GM23338 (cell line): ENCODE results near the gene FRYL. TPM values are rescaled to one million over a fixed set of nuclear protein-coding genes. Genes with fewer than 3 reads are reported as not detected.

Source experiments
- ATAC-seq: fragments of 200-7000 bp; cut with Tn5 transposase; 3 replicates; pipeline ENCODE4 v1.9.1; 2020
- DNase-seq: peaks from one replicate; pipeline ENCODE4 v3.0.0-alpha.2; 2015; ENCODE audit warnings: low spot score
- H2AFZ ChIP-seq: fragments of 200-600 bp; sonication (generic); 2 replicates; pipeline ENCODE4 v1.8.0; 2016; ENCODE audit warnings: antibody characterized with exemption, mild to moderate bottlenecking, moderate library complexity
- H3F3A ChIP-seq: fragments of 200-600 bp; sonication (generic); replicated peaks from 2 replicates; pipeline ENCODE4 v1.8.0; 2017; ENCODE audit warnings: antibody characterized with exemption, mixed run types, low read depth
- H3K27ac ChIP-seq: fragments of 200-600 bp; sonication (generic); 2 replicates; pipeline ENCODE4 v1.6.1; 2016; ENCODE audit warnings: low read depth
- H3K27me3 ChIP-seq: fragments of 200-600 bp; sonication (generic); 2 replicates; pipeline ENCODE4 v1.8.0; 2016; ENCODE audit warnings: mild to moderate bottlenecking, mixed run types, moderate library complexity; ENCODE audit not compliant: insufficient read depth
- H3K36me3 ChIP-seq: fragments of 200-600 bp; sonication (generic); 2 replicates; pipeline ENCODE4 v1.8.0; 2016; ENCODE audit warnings: mild to moderate bottlenecking; ENCODE audit not compliant: insufficient read depth
- H3K4me1 ChIP-seq: fragments of 200-600 bp; sonication (generic); 2 replicates; pipeline ENCODE4 v1.8.0; 2016; ENCODE audit warnings: mild to moderate bottlenecking, moderate library complexity; ENCODE audit not compliant: insufficient read depth
- H3K4me2 ChIP-seq: fragments of 200-600 bp; sonication (generic); 2 replicates; pipeline ENCODE4 v1.7.1; 2017; ENCODE audit warnings: mixed run types
- H3K4me3 ChIP-seq: fragments of 200-600 bp; sonication (generic); 2 replicates; pipeline ENCODE4 v1.6.1; 2016; ENCODE audit warnings: mixed run types
- H3K79me2 ChIP-seq: fragments of 200-600 bp; sonication (generic); replicated peaks from 2 replicates; pipeline ENCODE4 v1.8.0; 2017; ENCODE audit warnings: mild to moderate bottlenecking; ENCODE audit not compliant: insufficient read depth
- H3K9me2 ChIP-seq: fragments of 200-600 bp; sonication (generic); 2 replicates; pipeline ENCODE4 v1.8.0; 2017; ENCODE audit not compliant: insufficient read depth
- H4K20me1 ChIP-seq: fragments of 200-600 bp; sonication (generic); replicated peaks from 2 replicates; pipeline ENCODE4 v1.8.0; 2017; ENCODE audit warnings: mild to moderate bottlenecking; ENCODE audit not compliant: insufficient read depth
- H3K27ac Mint-ChIP-seq: 2 replicates; pipeline ENCODE4 v1.8.0; 2020; ENCODE audit warnings: inconsistent platforms, mild to moderate bottlenecking, moderate library complexity, mixed read lengths
- H3K27me3 Mint-ChIP-seq: 3 replicates; pipeline ENCODE4 v1.8.0; 2022; ENCODE audit warnings: low read depth, mild to moderate bottlenecking, moderate library complexity, mixed read lengths, inconsistent platforms; ENCODE audit not compliant: insufficient read depth, poor library complexity
- H3K36me3 Mint-ChIP-seq: 3 replicates; pipeline ENCODE4 v1.8.0; 2021; ENCODE audit warnings: low read depth, mild to moderate bottlenecking, inconsistent platforms, moderate library complexity, mixed read lengths
- H3K4me1 Mint-ChIP-seq: 3 replicates; pipeline ENCODE4 v1.8.0; 2020; ENCODE audit warnings: mild to moderate bottlenecking, inconsistent platforms, mixed read lengths
- H3K4me3 Mint-ChIP-seq: 3 replicates; pipeline ENCODE4 v1.8.0; 2021; ENCODE audit warnings: moderate library complexity, mild to moderate bottlenecking, inconsistent platforms, mixed read lengths
- H3K9me3 Mint-ChIP-seq: 3 replicates; pipeline ENCODE4 v1.8.0; 2020; ENCODE audit warnings: moderate library complexity, mild to moderate bottlenecking, inconsistent platforms, mixed read lengths
- CREB1 ChIP-seq: fragments of 250-450 bp; sonication (Bioruptor Pico); IDR thresholded peaks from 2 replicates; pipeline ENCODE4 v1.5.0; 2020; ENCODE audit warnings: low read depth, mild to moderate bottlenecking, moderate library complexity
- CTCF ChIP-seq, 2 experiments: fragments of 200-600 bp in 1 of 2; sonication (generic) in 1 of 2; conservative IDR thresholded peaks; 2 replicates each; pipeline versions ENCODE4 v1.5.1 to v1.6.1; 2016 to 2017; ENCODE audit warnings: antibody characterized with exemption in 2 of 2, low read depth in 2 of 2, mild to moderate bottlenecking in 2 of 2, moderate library complexity in 1 of 2
- ETS1 ChIP-seq: IDR thresholded peaks from 2 replicates; pipeline ENCODE4 v1.6.1; 2016; ENCODE audit warnings: antibody characterized with exemption
- EZH2 ChIP-seq: fragments of 200-600 bp; sonication (generic); IDR thresholded peaks from one replicate; pipeline ENCODE4 v1.8.0; 2017; ENCODE audit warnings: antibody characterized with exemption, mild to moderate bottlenecking, low read depth; ENCODE audit not compliant: unreplicated experiment
- EZH2phosphoT487 ChIP-seq: fragments of 200-600 bp; sonication (generic); IDR thresholded peaks from one replicate; pipeline ENCODE4 v1.8.1; 2018; ENCODE audit warnings: antibody characterized with exemption; ENCODE audit not compliant: unreplicated experiment
- JUNB ChIP-seq: IDR thresholded peaks from one replicate; pipeline ENCODE4 v1.6.1; 2016; ENCODE audit warnings: antibody characterized with exemption; ENCODE audit not compliant: unreplicated experiment
- NANOG ChIP-seq: IDR thresholded peaks from 2 replicates; pipeline ENCODE4 v1.6.1; 2016; ENCODE audit warnings: antibody characterized with exemption, borderline replicate concordance
- POLR2AphosphoS5 ChIP-seq: IDR thresholded peaks from 2 replicates; pipeline ENCODE4 v1.6.1; 2016; ENCODE audit warnings: antibody characterized with exemption, low read depth
- REST ChIP-seq: IDR thresholded peaks from one replicate; pipeline ENCODE4 v1.6.1; 2018; ENCODE audit warnings: antibody characterized with exemption; ENCODE audit not compliant: unreplicated experiment
- STAT1 ChIP-seq: IDR thresholded peaks from one replicate; pipeline ENCODE4 v1.6.1; 2016; ENCODE audit warnings: antibody characterized with exemption; ENCODE audit not compliant: unreplicated experiment
- ZNF114 ChIP-seq: fragments of 250-450 bp; sonication (Bioruptor Pico); IDR thresholded peaks from 2 replicates; pipeline ENCODE4 v1.5.0; 2020; ENCODE audit warnings: mild to moderate bottlenecking, moderate library complexity
- ZNF331 ChIP-seq: fragments of 250-450 bp; sonication (Bioruptor Pico); IDR thresholded peaks from 2 replicates; pipeline ENCODE4 v1.5.0; 2020; ENCODE audit warnings: low read depth, mild to moderate bottlenecking, moderate library complexity
- ZNF462 ChIP-seq: fragments of 250-450 bp; sonication (Bioruptor Pico); IDR thresholded peaks from 2 replicates; pipeline ENCODE4 v1.5.0; 2020; ENCODE audit warnings: mild to moderate bottlenecking, moderate library complexity
- polyA plus RNA-seq: library from polyadenylated mRNA; unstranded; fragments of >200 nt; fragmentation: Nextera tagmentation; extraction: Ambion mirVana; gene quantifications from 2 replicates; pipeline ENCODE4 v1.2.1, GENCODE V29; 2016
- total RNA-seq: library from RNA; depleted of rRNA; stranded (reverse); fragments of >200 nt; shearing (Covaris generic); gene quantifications from 2 replicates; pipeline ENCODE4 v1.2.3, GENCODE V29; 2014

The FRYL gene
- total and polyA plus RNA-seq, 2 experiments from 2014 or later, result 30.7 to 53.3 TPM

GRCh38 chr4:48816971-48817370 is 36.9 kb upstream of the FRYL start:
- Histone ChIP-seq H3K4me1 (peaks cover 5% of the 10 kb centered on the region; the same call in 1 of the 2 replicates), H3K27me3 (no peaks in the 10 kb centered on the region), H4K20me1 (no peaks in the 10 kb centered on the region), H3K36me3 (no peaks in the 10 kb centered on the region), H3K9me2 (no peaks in the 10 kb centered on the region), H3K79me2 (no peaks in the 10 kb centered on the region), H3F3A (no peaks in the 10 kb centered on the region), H3K4me3 (no peak overlapping the region), H3K27ac (no peak overlapping the region), H3K4me2 (no peak overlapping the region), H2AFZ (peak overlapping the region; percentile 80)
- TF ChIP-seq POLR2AphosphoS5 (no peak), ZNF331 (CRISPR knock-in tag) (no peak), STAT1 (no peak), CREB1 (CRISPR knock-in tag) (no peak), NANOG (no peak), ZNF114 (CRISPR knock-in tag) (no peak), REST (no peak), EZH2phosphoT487 (no peak), EZH2 (no peak), ETS1 (no peak), ZNF462 (CRISPR knock-in tag) (no peak), CTCF (conservative IDR thresholded peaks at IDR 0.05; ENCODE audit: low read depth in 2 of 2) (no peak), JUNB (no peak)
- no peak for ATAC-seq
- no peak for DNase-seq
- peaks cover 8% of the 10 kb centered on the region; the same call in 2 of the 3 replicates for H3K4me1 Mint-ChIP-seq
- no peak overlapping the region for H3K27ac Mint-ChIP-seq
- H3K27me3 Mint-ChIP-seq, result no peaks in the 10 kb centered on the region
- H3K36me3 Mint-ChIP-seq, result no peaks in the 10 kb centered on the region
- H3K4me3 Mint-ChIP-seq, result no peak overlapping the region
- H3K9me3 Mint-ChIP-seq, result no peaks in the 10 kb centered on the region
